ENCODE results near the gene CFAP70.
"Not testable (repeated sequence)": the region's sequence is repeated elsewhere in the genome, so short reads cannot be mapped to it uniquely, and the experiment has no call there.

CFAP70 gene

GRCh38 chr10:73358331-73359279 lies at the start of gene CFAP70:
Gene CFAP70, minus strand, starts transcription at chr10:73358864. Its CDS starts 4,068 bp downstream, at chr10:73354796.
- peak; percentile 94 for DNase-seq (ENCODE audit: low spot score)

GRCh38 chr10:73408061-73408460 lies 49.4 kb upstream of the CFAP70 start:
- DNase-seq (ENCODE audit: low spot score): no peak

GRCh38 chr10:73407495-73407894 lies 48.8 kb upstream of the CFAP70 start:
- DNase-seq (ENCODE audit: low spot score): no peak

GRCh38 chr10:73406846-73407245 lies 48.2 kb upstream of the CFAP70 start:
- DNase-seq (ENCODE audit: low spot score): peak; percentile 29

GRCh38 chr10:73405556-73405955 lies 46.9 kb upstream of the CFAP70 start:
- no peak for DNase-seq (ENCODE audit: low spot score)

GRCh38 chr10:73404690-73405089 lies 46.0 kb upstream of the CFAP70 start:
- no peak for DNase-seq (ENCODE audit: low spot score)

GRCh38 chr10:73401636-73402035 lies 43.0 kb upstream of the CFAP70 start:
- no peak for DNase-seq (ENCODE audit: low spot score)

- no peak for DNase-seq (ENCODE audit: low spot score)
These were observed 40.4 kb upstream of the CFAP70 start for GRCh38 chr10:73399063-73399462.

- no peak for DNase-seq (ENCODE audit: low spot score)
These were observed 39.4 kb upstream of the CFAP70 start for GRCh38 chr10:73398024-73398423.

- not testable (repeated sequence) for DNase-seq (ENCODE audit: low spot score)
These were observed 35.7 kb upstream of the CFAP70 start for GRCh38 chr10:73394325-73394724.

- DNase-seq (ENCODE audit: low spot score): no peak
These were observed 29.6 kb upstream of the CFAP70 start for GRCh38 chr10:73388228-73388627.

GRCh38 chr10:73386583-73386982 lies 27.9 kb upstream of the CFAP70 start:
- no peak for DNase-seq (ENCODE audit: low spot score)

- DNase-seq (ENCODE audit: low spot score): no peak
These were observed 20.5 kb upstream of the CFAP70 start for GRCh38 chr10:73379064-73379748.

- no peak for DNase-seq (ENCODE audit: low spot score)
These were observed 18.0 kb upstream of the CFAP70 start for GRCh38 chr10:73376679-73377078.

GRCh38 chr10:73368238-73368637 lies 9.6 kb upstream of the CFAP70 start:
- DNase-seq (ENCODE audit: low spot score): no peak

GRCh38 chr10:73366381-73367298 lies 8.0 kb upstream of the CFAP70 start:
- DNase-seq (ENCODE audit: low spot score): no peak

GRCh38 chr10:73364964-73365363 lies 6.3 kb upstream of the CFAP70 start:
- no peak for DNase-seq (ENCODE audit: low spot score)

GRCh38 chr10:73359492-73359891 lies 828 bp upstream of the CFAP70 start:
- DNase-seq (ENCODE audit: low spot score): no peak

- DNase-seq (ENCODE audit: low spot score): no peak
These were observed 843 bp downstream of the CFAP70 start for GRCh38 chr10:73357821-73358220.

- no peak for DNase-seq (ENCODE audit: low spot score)
These were observed 1.5 kb downstream of the CFAP70 start for GRCh38 chr10:73357166-73357565.

- no peak for DNase-seq (ENCODE audit: low spot score)
These were observed 14.4 kb downstream of the CFAP70 start for GRCh38 chr10:73344269-73344668.

- DNase-seq (ENCODE audit: low spot score): no peak
These were observed 18.5 kb downstream of the CFAP70 start for GRCh38 chr10:73340121-73340520.
